Gastrocnemius medialis (tissue), 4 donors: ENCODE data around the gene CEBPZOS. TPM values are rescaled to one million over a fixed set of nuclear protein-coding genes. Genes with fewer than 3 reads are reported as not detected.

Source experiments
- ATAC-seq, 2 donors: fragments of 150-250 bp; one replicate each; pipeline ENCODE4 v1.9.1; 2016
- DNase-seq, 2 donors: peaks; one replicate each; pipeline ENCODE4 v3.0.0-alpha.2; 2019
- H3K27ac ChIP-seq, 4 donors: fragments of 200-600 bp; sonication (generic); 1 replicate in 1 of 4; 2 replicates in 3 of 4; pipeline ENCODE4 v1.5.1; 2016 to 2018; ENCODE audit warnings: mild to moderate bottlenecking in 2 of 4, moderate library complexity in 1 of 4
- H3K27me3 ChIP-seq, 3 donors: fragments of 200-600 bp; sonication (generic) in 2 of 3; 1 replicate in 1 of 3; 2 replicates in 2 of 3; pipeline versions ENCODE4 v1.5.1 to v1.6.0; 2016 to 2019; ENCODE audit warnings: mild to moderate bottlenecking in 1 of 3, moderate library complexity in 1 of 3
- H3K36me3 ChIP-seq, 2 donors: fragments of 200-600 bp; sonication (generic) in 1 of 2; one replicate each; pipeline ENCODE4 v1.5.1; 2017 to 2018
- H3K4me1 ChIP-seq, 2 donors: fragments of 200-600 bp; sonication (generic) in 1 of 2; one replicate each; pipeline ENCODE4 v1.5.1; 2016 to 2017; ENCODE audit warnings: mild to moderate bottlenecking in 2 of 2
- H3K4me3 ChIP-seq, 4 donors: fragments of 200-600 bp; sonication (generic) in 3 of 4; 1 replicate in 1 of 4; 2 replicates in 3 of 4; pipeline ENCODE4 v1.5.1; 2016 to 2019; ENCODE audit warnings: mild to moderate bottlenecking in 2 of 4
- H3K9me3 ChIP-seq, 3 donors: fragments of 200-600 bp; sonication (generic) in 2 of 3; 1 replicate in 1 of 3; 2 replicates in 2 of 3; pipeline ENCODE4 v1.5.1; 2016 to 2019
- CTCF ChIP-seq, 5 experiments: fragments of 450-650 bp in 3 of 5; fragments of 200-600 bp in 2 of 5; sonication (generic) in 2 of 5; IDR thresholded peaks in 4 of 5; conservative IDR thresholded peaks in 1 of 5; 1 replicate in 4 of 5; 2 replicates in 1 of 5; pipeline ENCODE4 v1.5.1; 2016 to 2019; ENCODE audit warnings: antibody characterized with exemption in 5 of 5, mild to moderate bottlenecking in 3 of 5, moderate library complexity in 3 of 5
- POLR2A ChIP-seq, 2 donors: fragments of 450-650 bp; IDR thresholded peaks; one replicate each; pipeline ENCODE4 v1.6.1; 2017; ENCODE audit warnings: antibody characterized with exemption in 2 of 2, mild to moderate bottlenecking in 2 of 2, moderate library complexity in 2 of 2
- in situ Hi-C, 4 donors: fragments of 200-750 bp; cut with MboI; loops; one replicate each; pipeline versions ENCODE4 v1.15.0 to v1.8.0; 2017; ENCODE audit warnings: low sequenced_read_pairs in 4 of 4
- intact Hi-C: fragments of 100-400 bp; cut with DNase I; formaldehyde crosslinking; loops from one replicate; pipeline ENCODE4 v1.15.1; 2023; ENCODE audit warnings: low total_unique reads
- total RNA-seq, 4 donors: library from RNA; depleted of rRNA; stranded (reverse); fragments of >200 nt; gene quantifications; one replicate each; pipeline versions ENCODE4 v1.1.0 to v1.2.3, GENCODE V29; 2016

CEBPZOS gene
- total RNA-seq, 4 donors from 2014 or later, result 19.9 to 33.1 (median 24.1) TPM

GRCh38 chr2:37228788-37229187 is 32.5 kb downstream of the CEBPZOS start:
- Histone ChIP-seq H3K36me3 (peaks cover 0 to 24% of the 10 kb centered on the region in 2 donors), H3K4me1 (peaks cover 29 to 36% of the 10 kb centered on the region in 2 donors), H3K9me3 (no peaks in the 10 kb centered on the region), H3K27ac (no peak overlapping the region), H3K27me3 (no peaks in the 10 kb centered on the region), H3K4me3 (no peak overlapping the region)
- in situ Hi-C loops (no loop called here), intact Hi-C loops (no loop called here)
- no peak for DNase-seq
- no peak for TF ChIP-seq POLR2A (IDR thresholded peaks at IDR 0.05)
- TF ChIP-seq CTCF (IDR thresholded peaks at IDR 0.05 in 4 of 5, conservative IDR thresholded peaks at IDR 0.05 in 1 of 5), result no peak
- ATAC-seq, result no peak

- intact Hi-C loops (loop anchor here (2.0 to 5.0 kb wide), 5 partner anchors 34 to 263 kb away; partner anchors contain the start of genes CEBPZOS, GPATCH11, HEATR5B and PRKD3), in situ Hi-C loops (no loop called here)
- ATAC-seq, result no peak
- TF ChIP-seq CTCF (IDR thresholded peaks at IDR 0.05 in 4 of 5, conservative IDR thresholded peaks at IDR 0.05 in 1 of 5) (no peak), POLR2A (IDR thresholded peaks at IDR 0.05) (no peak)
- no peak for DNase-seq
- peak overlapping the region; percentile 91 to 98 (median 94) for H3K27ac ChIP-seq
- H3K4me1 ChIP-seq, result peaks cover 29 to 31% of the 10 kb centered on the region in 2 donors
- H3K36me3 ChIP-seq, result peaks cover 0 to 24% of the 10 kb centered on the region in 2 donors
- H3K27me3 ChIP-seq, result no peaks in the 10 kb centered on the region
- no peaks in the 10 kb centered on the region for H3K9me3 ChIP-seq
- peak overlapping the region; percentile 80 to 97 (median 87) for H3K4me3 ChIP-seq
These were observed 34.3 kb downstream of the CEBPZOS start for GRCh38 chr2:37230581-37230980.

GRCh38 chr2:37231241-37232130 is 35.2 kb downstream of the CEBPZOS start, which contains the start of the genes CEBPZ and NDUFAF7:
Gene CEBPZ, minus strand, starts transcription at chr2:37231596. Its CDS starts 29 bp downstream, at chr2:37231567.
Gene NDUFAF7, plus strand, starts transcription at chr2:37231658. Its CDS starts 48 bp downstream, at chr2:37231706.
- no peaks in the 10 kb centered on the region for H3K27me3 ChIP-seq
- peaks cover 0 to 24% of the 10 kb centered on the region in 2 donors for H3K36me3 ChIP-seq
- in situ Hi-C loops, result no loop called here
- DNase-seq (peak; percentile 86 to 90), ATAC-seq (peak; percentile 99)
- H3K4me1 ChIP-seq, result peaks cover 29 to 31% of the 10 kb centered on the region in 2 donors
- H3K9me3 ChIP-seq, result no peaks in the 10 kb centered on the region
- peak within 1 kb of the TSS; percentile 80 to 97 (median 87) for H3K4me3 ChIP-seq
- TF ChIP-seq CTCF (IDR thresholded peaks at IDR 0.05 in 4 of 5, conservative IDR thresholded peaks at IDR 0.05 in 1 of 5) (peak in 2 of 5 experiments; percentile 11 to 20), POLR2A (IDR thresholded peaks at IDR 0.05) (peak; percentile 68 to 71)
- H3K27ac ChIP-seq, result peak within 1 kb of the TSS; percentile 91 to 98 (median 94)
- intact Hi-C loops, result loop anchor here (2.0 to 5.0 kb wide), 5 partner anchors 35 to 264 kb away; partner anchors contain the start of genes CEBPZOS, GPATCH11, HEATR5B and PRKD3

GRCh38 chr2:37232131-37232933 is 36.0 kb downstream of the CEBPZOS start:
- in situ Hi-C loops (no loop called here), intact Hi-C loops (loop anchor here (5.0 kb wide), 3 partner anchors 145 to 265 kb away; partner anchors contain the start of genes GPATCH11, HEATR5B and STRN)
- DNase-seq, result peak in 1 of 2 donors; percentile 18
- Histone ChIP-seq H3K4me1 (peaks cover 29 to 31% of the 10 kb centered on the region in 2 donors), H3K27me3 (no peaks in the 10 kb centered on the region), H3K4me3 (peak overlapping the region; percentile 80 to 97 (median 87)), H3K27ac (peak overlapping the region; percentile 91 to 98 (median 94)), H3K36me3 (peaks cover 0 to 16% of the 10 kb centered on the region in 2 donors), H3K9me3 (no peaks in the 10 kb centered on the region)
- peak; percentile 6 to 15 for ATAC-seq
- no peak for TF ChIP-seq CTCF (IDR thresholded peaks at IDR 0.05 in 4 of 5, conservative IDR thresholded peaks at IDR 0.05 in 1 of 5)
- no peak for TF ChIP-seq POLR2A (IDR thresholded peaks at IDR 0.05)
